ENCODE results near the gene TAGAP. TPM values are rescaled to one million over a fixed set of nuclear protein-coding genes. Genes with fewer than 3 reads are reported as not detected.
"Not testable (repeated sequence)": the region's sequence is repeated elsewhere in the genome, so short reads cannot be mapped to it uniquely, and the experiment has no call there.

Gene TAGAP
- total RNA-seq, 1 experiment from 2014 or later: not detected

DNA sequence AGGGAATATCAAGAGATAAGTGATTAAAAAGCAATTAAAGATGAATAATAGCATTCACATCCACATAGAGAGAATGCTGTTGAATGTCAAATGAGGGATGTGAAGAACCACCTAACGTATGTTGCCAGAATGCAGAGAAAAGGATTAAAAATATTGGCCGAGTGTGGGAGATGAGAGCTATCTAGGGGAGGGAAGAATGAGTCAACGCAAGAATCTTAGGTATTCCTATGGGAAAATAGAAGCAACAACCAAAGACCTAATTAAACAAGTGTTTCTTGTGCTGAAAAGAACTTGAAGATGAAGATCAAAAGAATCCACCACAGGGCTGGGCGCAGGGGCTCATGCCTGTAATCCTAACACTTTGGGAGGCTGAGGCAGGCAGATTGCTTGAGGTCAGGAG, 32.6 kb downstream of the TAGAP start:
- no peak for DNase-seq (ENCODE audit: low read depth)

DNA sequence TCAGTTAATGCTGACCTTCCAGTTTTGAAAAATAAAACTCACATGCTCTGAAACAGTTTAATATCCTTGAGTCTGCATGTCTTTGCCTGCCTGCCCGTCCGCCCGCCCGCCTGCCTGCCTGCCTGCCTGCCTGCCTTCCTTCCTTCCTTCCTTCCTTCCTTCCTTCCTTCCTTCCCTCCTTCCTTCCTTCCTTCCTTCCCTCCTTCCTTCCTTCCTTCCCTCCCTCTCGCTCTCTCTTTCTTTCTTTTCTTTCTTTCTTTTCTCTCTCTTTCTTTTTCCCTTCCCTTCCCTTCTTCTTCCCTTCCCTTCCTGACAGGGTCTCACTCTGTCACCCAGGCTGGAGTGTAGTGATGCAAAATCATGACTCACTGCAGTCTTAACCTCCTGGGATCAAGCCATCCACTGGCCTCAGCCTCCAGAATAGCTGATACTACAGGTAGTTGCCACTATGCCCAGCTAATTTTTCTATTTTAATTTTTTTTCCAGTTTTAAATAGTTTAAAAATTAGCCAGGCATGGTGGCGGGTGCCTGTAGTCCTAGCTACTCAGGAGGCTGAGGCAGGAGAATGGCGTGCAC, 34.7 kb downstream of the TAGAP start:
- DNase-seq (ENCODE audit: low read depth): not testable (repeated sequence)

DNA sequence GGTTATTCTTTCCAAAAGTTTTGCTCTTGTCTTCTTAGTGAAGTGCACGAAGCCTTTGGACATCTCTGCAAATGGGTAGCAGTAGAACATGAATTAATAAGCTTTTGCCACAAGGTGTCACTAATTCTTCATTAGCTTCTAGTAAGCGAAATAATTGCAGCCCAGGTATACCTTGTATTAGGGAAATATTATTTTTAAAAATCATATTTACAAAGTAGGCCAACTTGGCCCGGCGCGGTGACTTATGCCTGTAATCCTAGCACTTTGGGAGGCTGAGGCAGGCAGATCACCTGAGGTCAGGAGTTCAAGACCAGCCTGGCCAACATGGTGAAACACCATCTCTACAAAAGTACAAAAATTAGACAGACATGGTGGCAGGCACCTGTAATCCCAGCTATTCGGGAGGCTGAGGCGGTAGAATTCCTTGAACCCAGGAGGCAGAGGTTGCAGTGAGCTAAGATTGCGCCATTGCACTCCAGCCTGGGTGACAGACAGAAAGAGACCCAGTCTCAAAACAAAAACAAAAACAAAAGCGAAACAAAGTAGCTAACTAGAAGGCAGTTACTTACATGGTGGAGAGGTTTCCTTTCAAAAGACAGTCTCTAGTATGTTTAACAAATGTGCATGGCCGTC, 36.0 kb downstream of the TAGAP start:
- no peak for DNase-seq (ENCODE audit: low read depth)

DNA sequence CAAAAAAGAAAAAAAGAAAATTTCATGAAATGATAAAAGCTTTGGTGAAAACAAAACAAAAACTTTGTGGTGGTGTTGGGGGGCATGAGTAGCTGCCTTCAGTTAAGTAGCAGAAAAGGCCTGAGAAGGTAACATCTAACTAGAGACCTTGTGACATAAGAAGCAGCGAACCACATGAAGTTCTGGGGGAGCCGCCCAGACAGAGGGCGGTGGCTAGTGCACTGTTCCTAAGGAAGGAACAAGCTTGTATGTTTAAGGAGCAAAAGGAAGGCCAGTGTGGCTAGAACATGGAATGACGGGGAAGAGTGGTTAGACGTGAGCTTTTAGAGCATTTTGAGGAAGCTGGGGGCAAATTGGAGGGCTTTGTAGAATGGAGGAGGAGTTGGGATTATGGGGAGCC, 37.3 kb downstream of the TAGAP start:
- no peak for DNase-seq (ENCODE audit: low read depth)

DNA sequence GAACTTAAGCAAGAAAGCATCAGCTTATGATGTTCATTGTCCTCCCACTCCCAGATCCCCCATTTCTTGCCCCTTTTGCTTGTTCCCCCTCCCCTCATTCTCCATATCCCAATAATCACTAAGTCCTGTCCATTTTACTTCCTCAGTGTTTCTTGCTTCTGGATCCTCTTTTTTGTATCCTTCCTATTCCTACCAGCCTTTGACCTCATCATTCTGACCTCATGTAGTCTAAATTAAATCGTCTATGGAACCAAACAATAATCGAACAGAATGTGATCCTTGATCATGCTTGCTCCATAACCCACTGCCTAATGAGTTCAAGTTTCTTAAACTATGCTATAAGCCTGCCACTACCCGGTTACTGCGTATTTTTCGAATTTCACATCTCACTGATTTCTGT, 39.4 kb downstream of the TAGAP start:
- no peak for DNase-seq (ENCODE audit: low read depth)

DNA sequence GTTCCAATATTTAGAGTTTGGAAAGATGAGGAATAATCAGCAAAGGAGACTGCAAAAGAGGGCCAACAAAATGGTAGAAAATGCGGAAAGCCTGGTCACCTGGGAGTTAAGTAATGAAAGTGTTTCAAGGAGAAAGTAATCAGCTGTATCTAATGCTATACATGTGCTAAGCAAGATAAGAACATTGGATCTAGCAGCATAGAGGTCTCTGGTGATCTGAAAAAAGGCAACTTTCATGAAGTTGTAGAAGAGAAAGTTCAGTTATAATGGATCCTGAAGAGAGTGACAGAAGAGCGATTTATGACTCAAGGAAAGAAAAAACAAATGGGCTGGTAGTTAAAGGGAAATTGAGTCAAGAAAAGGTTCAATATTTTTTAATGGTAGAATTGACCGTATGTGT, 40.2 kb downstream of the TAGAP start:
- no peak for DNase-seq (ENCODE audit: low read depth)

DNA sequence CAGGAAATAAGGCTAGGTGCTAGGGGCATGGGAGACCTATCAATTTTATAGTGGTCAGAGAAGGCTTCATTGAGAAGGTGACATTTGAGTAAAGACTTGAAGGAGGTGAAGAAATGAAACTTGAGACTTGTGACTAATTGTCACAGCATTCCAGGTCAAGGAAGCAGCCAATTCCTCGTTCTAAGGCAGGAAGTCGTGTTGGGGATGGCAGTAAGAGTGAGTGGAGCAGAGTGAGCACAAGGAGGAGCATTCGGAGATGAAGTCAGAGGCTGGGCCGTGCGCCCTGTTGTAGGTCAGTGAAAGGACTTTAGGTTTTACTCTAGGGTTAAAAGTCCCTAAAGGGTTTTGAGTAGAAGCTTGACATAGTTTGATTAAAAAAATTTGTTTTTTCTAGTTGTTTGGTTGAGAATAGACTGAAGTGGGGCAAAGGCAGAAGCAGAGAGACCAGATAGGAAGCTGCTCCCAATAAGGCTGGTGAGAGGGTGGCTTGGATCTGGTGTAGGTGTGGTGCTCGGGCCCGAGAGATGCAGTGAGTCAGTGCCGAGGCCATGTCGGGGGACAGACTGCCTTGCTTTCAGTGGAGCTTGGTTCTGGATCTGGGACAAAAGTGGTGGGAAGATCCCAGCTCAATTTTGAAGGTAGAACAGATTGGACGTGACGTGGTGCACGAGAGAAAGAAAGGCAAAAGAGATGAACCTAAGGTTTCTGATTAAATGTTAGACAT, 42.2 kb downstream of the TAGAP start:
- peak; percentile 31 for DNase-seq (ENCODE audit: low read depth)

DNA sequence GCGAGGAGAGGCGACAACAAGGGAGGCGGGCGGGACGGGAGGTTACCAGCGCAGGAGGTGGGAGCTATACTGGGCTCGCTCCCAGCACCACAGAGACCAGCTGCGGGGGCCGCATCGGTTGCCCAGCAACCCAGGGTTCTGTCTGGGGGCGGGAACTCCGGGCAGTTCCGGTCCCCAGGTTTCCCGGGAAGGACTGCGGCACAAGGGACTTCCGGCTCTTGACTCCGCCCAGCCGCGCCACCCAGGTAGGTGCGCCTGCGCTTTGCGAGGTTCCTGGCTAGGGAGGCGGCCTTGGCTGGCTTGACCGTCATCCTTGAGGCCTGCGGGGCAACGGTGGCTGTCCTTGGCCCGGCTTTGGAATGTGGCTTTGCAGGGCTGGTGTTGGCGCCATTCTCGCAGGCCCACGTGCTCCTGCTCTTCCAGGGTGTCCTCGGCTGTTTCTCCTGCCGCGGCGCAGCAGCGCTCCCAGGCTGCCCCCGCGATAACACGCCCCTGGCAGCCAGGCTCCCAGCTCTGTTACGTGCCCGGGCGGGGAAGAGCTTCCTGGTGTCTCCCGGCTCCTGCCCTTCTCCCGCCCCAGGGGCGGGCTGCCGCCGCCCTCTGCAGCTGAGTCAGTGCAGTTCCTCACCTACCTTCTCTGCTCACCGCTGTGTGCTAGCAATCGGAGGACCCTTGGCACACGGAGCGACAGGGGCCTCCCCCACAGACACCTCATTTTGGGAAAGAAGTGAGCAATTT, 45.0 kb downstream of the TAGAP start, which contains the start of gene RSPH3:
Gene RSPH3 (minus strand): TSS at position 537 of the 738 bp plus-strand sequence. CDS start 652 bp downstream, outside the sequence.
- DNase-seq (ENCODE audit: low read depth): peak; percentile 90

DNA sequence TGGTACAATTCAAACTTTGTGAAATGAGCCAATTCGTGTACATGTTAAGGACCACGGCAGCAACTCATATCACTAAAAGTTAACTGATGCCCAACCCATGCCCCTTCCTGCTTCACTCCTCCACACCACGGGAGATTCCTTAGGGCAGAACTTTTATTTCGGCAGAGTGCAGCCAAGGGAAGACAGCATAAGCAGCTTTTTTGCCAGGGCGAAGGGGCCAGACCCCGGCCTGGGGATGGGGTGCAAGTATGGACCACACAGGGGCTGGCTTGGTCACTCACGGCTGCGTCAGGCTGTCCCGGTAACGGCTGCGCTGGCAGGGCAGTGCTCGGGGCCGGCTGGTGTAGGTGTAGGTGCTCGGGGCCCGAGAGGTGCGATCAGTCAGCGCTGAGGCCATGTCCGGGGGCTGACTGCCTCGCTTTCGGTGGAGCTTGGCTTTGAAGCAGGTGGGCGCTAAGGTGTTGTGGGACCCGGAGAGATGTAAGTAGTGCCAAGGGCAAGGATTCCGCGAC, 45.6 kb downstream of the TAGAP start:
- DNase-seq (ENCODE audit: low read depth): no peak

DNA sequence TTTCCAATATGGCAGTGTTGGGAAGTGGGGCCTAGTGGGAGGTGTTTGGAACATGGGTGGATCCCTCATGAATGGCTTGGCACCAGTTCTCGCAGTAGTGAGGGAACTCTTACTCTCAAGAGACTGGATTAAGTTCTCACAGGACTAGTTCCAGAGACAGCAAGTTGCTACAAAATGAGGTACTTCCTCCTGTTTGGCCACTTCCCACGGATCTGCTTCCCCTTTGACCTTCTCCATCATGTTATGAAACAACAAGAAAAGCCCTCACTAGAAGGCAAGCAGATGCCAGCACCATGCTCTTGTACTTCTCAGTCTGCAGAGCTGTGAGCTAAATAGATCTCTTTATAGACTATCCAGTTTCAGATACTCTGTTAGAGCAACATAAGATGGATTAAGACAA, 47.9 kb downstream of the TAGAP start:
- DNase-seq (ENCODE audit: low read depth): no peak

DNA sequence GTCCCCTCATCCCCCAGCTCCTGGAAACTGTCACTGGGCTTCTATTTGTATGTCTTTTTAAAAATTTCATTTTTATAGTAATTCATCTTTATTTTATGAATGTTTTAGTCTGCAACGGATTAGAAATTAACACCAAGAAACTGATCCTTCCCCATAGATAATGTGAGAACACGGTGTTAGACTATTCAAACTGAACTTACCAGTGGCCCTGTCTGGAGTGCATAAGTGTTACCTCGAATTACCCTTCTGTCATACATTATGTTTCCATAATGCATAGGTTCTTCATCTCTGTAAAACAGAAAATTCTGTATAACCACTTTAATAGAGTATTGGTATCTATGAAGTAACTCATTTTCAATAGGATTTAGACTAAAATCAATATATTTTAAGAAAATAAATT, 51.2 kb downstream of the TAGAP start:
- no peak for DNase-seq (ENCODE audit: low read depth)

DNA sequence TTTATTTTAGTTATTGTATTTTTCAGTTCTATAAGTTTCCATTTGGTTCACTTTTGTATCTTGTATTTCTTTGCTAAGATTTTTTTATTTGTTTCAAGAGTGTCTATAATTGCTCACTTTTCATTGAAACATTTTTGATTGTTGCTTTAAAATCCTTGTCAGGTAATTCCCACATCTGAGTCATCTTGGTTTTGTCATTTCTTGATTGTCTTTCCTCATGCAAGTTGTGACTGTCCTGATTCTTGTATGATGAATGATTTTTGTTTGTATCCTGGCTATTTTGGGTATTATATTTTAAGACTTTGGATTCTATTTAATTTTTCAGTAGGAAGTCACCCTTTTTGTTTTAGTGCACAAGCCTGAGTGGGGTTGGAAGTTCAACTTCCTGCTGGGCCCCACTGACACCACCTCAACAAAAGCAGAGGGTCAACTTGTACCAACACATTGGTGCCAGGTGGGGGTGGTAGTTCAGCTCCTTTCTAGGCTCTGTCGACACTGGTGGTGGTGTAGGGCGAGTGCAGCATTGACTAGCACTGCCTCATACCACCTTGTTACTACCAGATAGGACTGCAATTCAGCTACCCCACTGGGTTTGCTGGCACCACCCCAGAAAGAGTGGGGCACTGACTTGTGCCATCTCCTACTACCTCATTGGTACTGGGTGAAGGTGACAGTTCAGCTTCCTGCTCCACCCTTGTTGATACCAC, 53.6 kb downstream of the TAGAP start:
- no peak for DNase-seq (ENCODE audit: low read depth)

DNA sequence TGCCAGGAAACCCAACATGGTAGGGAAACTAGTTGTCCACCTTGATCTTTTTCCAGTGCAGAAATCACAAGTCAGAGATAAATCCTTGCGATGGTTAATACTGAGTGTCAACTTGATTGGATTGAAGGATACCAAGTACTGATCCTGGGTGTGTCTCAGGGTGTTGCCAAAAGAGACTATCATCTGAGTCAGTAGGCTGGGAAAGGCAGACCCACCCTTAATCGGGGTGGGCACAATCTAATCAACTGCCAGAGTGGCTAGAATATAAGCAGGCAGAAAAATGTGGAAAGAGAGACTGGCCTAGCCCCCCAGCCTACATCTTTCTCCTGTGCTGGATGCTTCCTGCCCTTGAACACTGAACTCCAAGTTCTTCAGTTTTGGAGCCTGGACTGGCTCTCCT, 55.1 kb downstream of the TAGAP start:
- not testable (repeated sequence) for DNase-seq (ENCODE audit: low read depth)

DNA sequence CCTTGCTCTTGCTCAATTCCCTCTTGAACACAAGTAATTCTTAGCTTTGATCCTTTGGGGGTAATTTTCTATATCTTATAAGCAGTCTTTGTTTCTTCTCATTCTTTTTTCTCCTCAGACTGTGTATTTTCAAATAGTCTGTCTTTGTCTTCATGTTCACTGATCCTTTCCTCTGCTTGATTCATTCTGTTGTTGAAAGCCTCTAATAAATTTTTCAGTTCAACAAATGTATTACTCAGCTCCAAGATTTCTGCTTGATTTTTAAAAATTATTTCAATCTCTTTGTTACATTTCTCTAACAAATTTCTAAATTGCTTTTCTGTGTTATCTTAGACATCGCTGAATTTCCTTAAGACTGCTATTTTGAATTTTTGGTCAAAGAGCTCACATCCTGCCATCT, 56.3 kb downstream of the TAGAP start:
- no peak for DNase-seq (ENCODE audit: low read depth)

DNA sequence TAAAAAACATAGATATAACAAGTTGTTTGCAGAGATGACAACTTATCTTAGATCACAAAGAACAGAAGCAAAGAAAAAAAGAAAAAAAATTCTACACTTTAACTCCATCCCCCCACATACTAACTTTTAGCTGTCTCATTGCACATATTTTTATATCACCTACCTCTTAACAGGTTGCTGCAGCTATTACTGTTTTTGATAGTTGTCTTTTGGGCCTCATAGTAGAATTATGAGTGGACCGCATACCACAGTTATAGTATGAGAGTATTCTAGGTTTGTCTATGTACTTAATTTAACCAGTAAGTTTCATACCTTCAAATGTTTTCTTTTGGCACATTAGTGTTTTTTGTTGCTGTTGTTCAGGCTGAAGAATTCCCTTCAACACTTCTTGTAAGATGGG, 57.1 kb downstream of the TAGAP start:
- DNase-seq (ENCODE audit: low read depth): no peak

Other genes with a start within 250 kb of the TAGAP start
- 84.7 and 93.2 TPM in 2 replicates for gene EZR, start 225.6 kb downstream of the TAGAP start, total RNA-seq (2014; rRNA removed)
- 4.6 and 5.1 TPM in 2 replicates for gene RSPH3, start 44.8 kb downstream of the TAGAP start, total RNA-seq (2014; rRNA removed)
- gene FNDC1, start 124.4 kb upstream of the TAGAP start, total RNA-seq (2014; rRNA removed): not detected in 2 replicates